ENCODE measurements around the gene WDR93.

WDR93 gene

GRCh38 chr15:89766357-89767311 lies 76.0 kb downstream of the WDR93 start:
- H3K36me3 ChIP-seq (ENCODE audit: control insufficient read depth, low read depth, low read length): no peaks in the 10 kb centered on the region
- no peaks in the 10 kb centered on the region for H3K4me1 ChIP-seq (ENCODE audit: control insufficient read depth, low read depth, low read length)
- H3K9me3 ChIP-seq (ENCODE audit: control insufficient read depth, low read depth, low read length): no peaks in the 10 kb centered on the region
- H3K9ac ChIP-seq (ENCODE audit: low read length): no peak overlapping the region
- H3K27me3 ChIP-seq (ENCODE audit: control insufficient read depth, insufficient read depth, low read length): no peaks in the 10 kb centered on the region
- no peak overlapping the region for H3K27ac ChIP-seq (ENCODE audit: low read length)
- H3K4me3 ChIP-seq (ENCODE audit: low read length): no peak overlapping the region

GRCh38 chr15:89767411-89767915 lies 76.9 kb downstream of the WDR93 start:
- Histone ChIP-seq H3K4me3 (ENCODE audit: low read length) (no peak overlapping the region), H3K9me3 (ENCODE audit: control insufficient read depth, low read depth, low read length) (no peaks in the 10 kb centered on the region), H3K27ac (ENCODE audit: low read length) (no peak overlapping the region), H3K27me3 (ENCODE audit: control insufficient read depth, insufficient read depth, low read length) (no peaks in the 10 kb centered on the region), H3K4me1 (ENCODE audit: control insufficient read depth, low read depth, low read length) (no peaks in the 10 kb centered on the region), H3K36me3 (ENCODE audit: control insufficient read depth, low read depth, low read length) (no peaks in the 10 kb centered on the region), H3K9ac (ENCODE audit: low read length) (no peak overlapping the region)

DNA sequence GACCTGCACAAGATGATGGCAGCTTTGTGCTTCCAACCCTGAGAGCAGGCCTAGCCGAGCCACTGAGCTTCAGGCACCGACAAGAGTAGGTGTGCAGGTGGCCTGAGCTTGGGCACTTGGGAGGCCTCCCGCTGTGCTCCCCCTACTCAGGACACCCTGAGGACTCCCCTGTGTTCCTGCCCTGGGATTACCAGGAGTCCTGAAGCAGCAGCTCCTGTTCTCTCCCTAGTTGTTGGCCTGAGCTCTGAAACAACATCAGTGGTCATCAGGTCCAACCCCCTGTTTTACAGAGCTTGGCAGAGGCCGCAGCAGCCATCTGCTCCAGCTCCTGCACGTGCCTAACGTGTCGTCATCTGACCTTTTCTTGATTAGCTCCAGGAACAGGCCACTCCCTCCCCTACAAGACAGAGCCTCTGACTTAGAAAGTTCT lies 77.5 kb downstream of the WDR93 start:
- no peak overlapping the region for H3K4me3 ChIP-seq (ENCODE audit: low read length)
- no peaks in the 10 kb centered on the region for H3K36me3 ChIP-seq (ENCODE audit: control insufficient read depth, low read depth, low read length)
- no peaks in the 10 kb centered on the region for H3K27me3 ChIP-seq (ENCODE audit: control insufficient read depth, insufficient read depth, low read length)
- H3K27ac ChIP-seq (ENCODE audit: low read length): no peak overlapping the region
- no peaks in the 10 kb centered on the region for H3K4me1 ChIP-seq (ENCODE audit: control insufficient read depth, low read depth, low read length)
- no peaks in the 10 kb centered on the region for H3K9me3 ChIP-seq (ENCODE audit: control insufficient read depth, low read depth, low read length)
- H3K9ac ChIP-seq (ENCODE audit: low read length): no peak overlapping the region

- Histone ChIP-seq H3K4me3 (ENCODE audit: low read length) (no peak overlapping the region), H3K4me1 (ENCODE audit: control insufficient read depth, low read depth, low read length) (no peaks in the 10 kb centered on the region), H3K36me3 (ENCODE audit: control insufficient read depth, low read depth, low read length) (no peaks in the 10 kb centered on the region), H3K27me3 (ENCODE audit: control insufficient read depth, insufficient read depth, low read length) (no peaks in the 10 kb centered on the region), H3K9me3 (ENCODE audit: control insufficient read depth, low read depth, low read length) (no peaks in the 10 kb centered on the region), H3K27ac (ENCODE audit: low read length) (no peak overlapping the region), H3K9ac (ENCODE audit: low read length) (no peak overlapping the region)
Observed at GRCh38 chr15:89769366-89769765, 78.8 kb downstream of the WDR93 start.

GRCh38 chr15:89770041-89770440 lies 79.4 kb downstream of the WDR93 start:
- Histone ChIP-seq H3K4me3 (ENCODE audit: low read length) (no peak overlapping the region), H3K9me3 (ENCODE audit: control insufficient read depth, low read depth, low read length) (no peaks in the 10 kb centered on the region), H3K36me3 (ENCODE audit: control insufficient read depth, low read depth, low read length) (no peaks in the 10 kb centered on the region), H3K4me1 (ENCODE audit: control insufficient read depth, low read depth, low read length) (no peaks in the 10 kb centered on the region), H3K9ac (ENCODE audit: low read length) (no peak overlapping the region), H3K27ac (ENCODE audit: low read length) (no peak overlapping the region), H3K27me3 (ENCODE audit: control insufficient read depth, insufficient read depth, low read length) (peaks cover under 1% of the 10 kb centered on the region)

- H3K9me3 ChIP-seq (ENCODE audit: control insufficient read depth, low read depth, low read length): no peaks in the 10 kb centered on the region
- no peak overlapping the region for H3K4me3 ChIP-seq (ENCODE audit: low read length)
- H3K9ac ChIP-seq (ENCODE audit: low read length): no peak overlapping the region
- no peak overlapping the region for H3K27ac ChIP-seq (ENCODE audit: low read length)
- no peaks in the 10 kb centered on the region for H3K36me3 ChIP-seq (ENCODE audit: control insufficient read depth, low read depth, low read length)
- no peaks in the 10 kb centered on the region for H3K4me1 ChIP-seq (ENCODE audit: control insufficient read depth, low read depth, low read length)
- H3K27me3 ChIP-seq (ENCODE audit: control insufficient read depth, insufficient read depth, low read length): peaks cover 25% of the 10 kb centered on the region
Observed at GRCh38 chr15:89772932-89773583, 82.4 kb downstream of the WDR93 start.

- Histone ChIP-seq H3K27me3 (ENCODE audit: control insufficient read depth, insufficient read depth, low read length) (peaks cover 33% of the 10 kb centered on the region), H3K27ac (ENCODE audit: low read length) (no peak overlapping the region), H3K4me3 (ENCODE audit: low read length) (no peak overlapping the region), H3K9me3 (ENCODE audit: control insufficient read depth, low read depth, low read length) (no peaks in the 10 kb centered on the region), H3K9ac (ENCODE audit: low read length) (no peak overlapping the region), H3K4me1 (ENCODE audit: control insufficient read depth, low read depth, low read length) (no peaks in the 10 kb centered on the region), H3K36me3 (ENCODE audit: control insufficient read depth, low read depth, low read length) (no peaks in the 10 kb centered on the region)
Observed at GRCh38 chr15:89774492-89774891, 83.9 kb downstream of the WDR93 start.

GRCh38 chr15:89775815-89776214 lies 85.2 kb downstream of the WDR93 start:
- no peaks in the 10 kb centered on the region for H3K36me3 ChIP-seq (ENCODE audit: control insufficient read depth, low read depth, low read length)
- H3K27ac ChIP-seq (ENCODE audit: low read length): no peak overlapping the region
- no peaks in the 10 kb centered on the region for H3K4me1 ChIP-seq (ENCODE audit: control insufficient read depth, low read depth, low read length)
- H3K4me3 ChIP-seq (ENCODE audit: low read length): no peak overlapping the region
- H3K27me3 ChIP-seq (ENCODE audit: control insufficient read depth, insufficient read depth, low read length): peaks cover 34% of the 10 kb centered on the region
- H3K9ac ChIP-seq (ENCODE audit: low read length): no peak overlapping the region
- no peaks in the 10 kb centered on the region for H3K9me3 ChIP-seq (ENCODE audit: control insufficient read depth, low read depth, low read length)

GRCh38 chr15:89776274-89777072 lies 85.9 kb downstream of the WDR93 start, which contains the start of gene MESP2:
MESP2 (plus strand) TSS chr15:89776332; CDS start chr15:89776358, 26 bp downstream.
- peak within 1 kb of the TSS; percentile 33 for H3K4me3 ChIP-seq (ENCODE audit: low read length)

GRCh38 chr15:89777073-89777751 lies 86.6 kb downstream of the WDR93 start:
- H3K9ac ChIP-seq (ENCODE audit: low read length): no peak overlapping the region
- H3K27ac ChIP-seq (ENCODE audit: low read length): no peak overlapping the region
- H3K27me3 ChIP-seq (ENCODE audit: control insufficient read depth, insufficient read depth, low read length): peaks cover 36% of the 10 kb centered on the region
- H3K4me3 ChIP-seq (ENCODE audit: low read length): peak overlapping the region; percentile 33
- no peaks in the 10 kb centered on the region for H3K36me3 ChIP-seq (ENCODE audit: control insufficient read depth, low read depth, low read length)
- H3K9me3 ChIP-seq (ENCODE audit: control insufficient read depth, low read depth, low read length): no peaks in the 10 kb centered on the region
- H3K4me1 ChIP-seq (ENCODE audit: control insufficient read depth, low read depth, low read length): peaks cover under 1% of the 10 kb centered on the region

More at GRCh38 chr15:89776274-89777072, 85.9 kb downstream of the WDR93 start, which contains the start of gene MESP2:
- no peak within 1 kb of the TSS for H3K27ac ChIP-seq (ENCODE audit: low read length)
- no peaks in the 10 kb centered on the region for H3K36me3 ChIP-seq (ENCODE audit: control insufficient read depth, low read depth, low read length)
- no peak within 1 kb of the TSS for H3K9ac ChIP-seq (ENCODE audit: low read length)
- H3K9me3 ChIP-seq (ENCODE audit: control insufficient read depth, low read depth, low read length): no peaks in the 10 kb centered on the region
- H3K27me3 ChIP-seq (ENCODE audit: control insufficient read depth, insufficient read depth, low read length): peaks cover 36% of the 10 kb centered on the region
- no peaks in the 10 kb centered on the region for H3K4me1 ChIP-seq (ENCODE audit: control insufficient read depth, low read depth, low read length)

Data from iPS-18a (cell line).